DND-41 (cell line): ENCODE results near the gene TCF20.

Source experiments
- ATAC-seq: fragments of 200-7000 bp; cut with Tn5 transposase; 3 replicates; pipeline ENCODE4 v1.9.1; 2021; ENCODE audit warnings: low read depth; ENCODE audit not compliant: insufficient read depth
- DNase-seq: peaks from one replicate; pipeline ENCODE4 v3.0.0-alpha.2; 2020
- H2AFZ ChIP-seq: 2 replicates; pipeline ENCODE4 v1.6.0; 2012; ENCODE audit warnings: low read depth, low read length
- H3K27ac ChIP-seq: 2 replicates; pipeline ENCODE4 v1.5.1; 2012; ENCODE audit warnings: low read length, inconsistent platforms
- H3K27me3 ChIP-seq: fragments of 200-600 bp; sonication (generic); 2 replicates; pipeline ENCODE4 v1.6.0; 2012; ENCODE audit warnings: low read length, mild to moderate bottlenecking, inconsistent platforms; ENCODE audit not compliant: insufficient read depth, poor library complexity
- H3K36me3 ChIP-seq: 2 replicates; pipeline ENCODE4 v1.5.1; 2012; ENCODE audit warnings: low read length, inconsistent platforms; ENCODE audit not compliant: insufficient read depth
- H3K4me1 ChIP-seq: 2 replicates; pipeline ENCODE4 v1.5.1; 2012; ENCODE audit warnings: mild to moderate bottlenecking, low read length; ENCODE audit not compliant: insufficient read depth
- H3K4me2 ChIP-seq: 2 replicates; pipeline ENCODE4 v1.6.0; 2012; ENCODE audit warnings: mild to moderate bottlenecking, moderate library complexity, low read length, inconsistent platforms; ENCODE audit not compliant: insufficient read depth
- H3K4me3 ChIP-seq, 2 experiments: fragments of 200-600 bp in 1 of 2; shearing (Covaris generic) in 1 of 2; 2 replicates each; pipeline ENCODE4 v1.5.1; 2012 to 2016; ENCODE audit warnings: inconsistent platforms in 2 of 2, low read length in 2 of 2, mild to moderate bottlenecking in 2 of 2, low read depth in 1 of 2, moderate library complexity in 1 of 2
- H3K79me2 ChIP-seq: 2 replicates; pipeline ENCODE4 v1.6.0; 2012; ENCODE audit warnings: low read length, inconsistent platforms; ENCODE audit not compliant: insufficient read depth
- H3K9ac ChIP-seq: 2 replicates; pipeline ENCODE4 v1.6.0; 2012; ENCODE audit warnings: low read depth, mild to moderate bottlenecking, inconsistent platforms, low read length, moderate library complexity
- H3K9me3 ChIP-seq: 2 replicates; pipeline ENCODE4 v1.5.1; 2012; ENCODE audit warnings: low read length, moderate library complexity, mild to moderate bottlenecking, inconsistent platforms; ENCODE audit not compliant: insufficient read depth, severe bottlenecking
- H4K20me1 ChIP-seq: 2 replicates; pipeline ENCODE4 v1.6.0; 2012; ENCODE audit warnings: low read length; ENCODE audit not compliant: insufficient read depth
- CTCF ChIP-seq: IDR thresholded peaks from 2 replicates; pipeline ENCODE4 v1.5.1; 2012; ENCODE audit warnings: borderline replicate concordance, low read length, moderate library complexity, mild to moderate bottlenecking; ENCODE audit not compliant: poor library complexity, severe bottlenecking; ENCODE audit errors: extremely low read depth
- EZH2 ChIP-seq: IDR thresholded peaks from 3 replicates; pipeline ENCODE4 v1.6.1; 2012; ENCODE audit warnings: borderline replicate concordance, low read depth, mild to moderate bottlenecking, moderate library complexity, low read length, inconsistent platforms; ENCODE audit not compliant: severe bottlenecking

Gene TCF20

DNA sequence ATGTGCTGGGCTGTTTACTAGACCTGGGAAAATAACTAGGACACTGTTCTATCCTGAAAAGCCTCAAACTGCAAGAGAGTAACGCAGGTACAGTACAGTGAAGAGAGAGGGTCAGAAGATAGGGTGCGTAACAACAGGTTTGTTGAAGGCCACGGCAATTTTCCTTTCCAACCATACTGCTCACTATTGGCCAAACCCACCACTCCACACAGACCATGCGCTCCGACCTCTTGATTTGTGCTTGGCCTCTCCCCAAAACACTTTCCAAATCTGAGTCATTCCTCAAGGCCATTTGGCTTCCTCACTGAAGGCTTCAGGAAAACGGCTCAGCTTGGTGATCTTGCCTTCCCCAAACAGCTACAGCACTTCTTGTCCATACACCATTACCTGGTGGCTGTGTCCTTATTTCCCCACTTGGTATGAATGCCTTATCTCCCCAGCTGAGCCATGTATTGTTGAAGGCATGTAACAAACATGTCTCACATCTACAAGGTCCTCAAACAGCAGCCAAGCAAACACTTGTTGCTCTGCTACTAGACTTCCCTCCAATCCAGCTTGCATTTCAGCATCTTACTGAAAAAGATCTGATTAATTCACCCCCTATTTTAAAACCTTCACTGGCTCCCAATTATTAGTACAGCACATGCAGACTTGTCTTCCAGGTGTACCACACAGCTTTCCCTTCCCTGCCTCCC, 40.9 kb downstream of the TCF20 start:
- Histone ChIP-seq H3K4me2 (no peak overlapping the region), H3K79me2 (peaks cover 97% of the 10 kb centered on the region), H3K36me3 (no peaks in the 10 kb centered on the region), H3K4me1 (no peaks in the 10 kb centered on the region), H3K4me3 (no peak overlapping the region), H3K9me3 (no peaks in the 10 kb centered on the region), H4K20me1 (peaks cover 71% of the 10 kb centered on the region), H2AFZ (no peak overlapping the region), H3K27me3 (no peaks in the 10 kb centered on the region), H3K27ac (no peak overlapping the region), H3K9ac (no peak overlapping the region)
- TF ChIP-seq CTCF = no peak
- no peak for TF ChIP-seq EZH2
- no peak for ATAC-seq
- no peak for DNase-seq

DNA sequence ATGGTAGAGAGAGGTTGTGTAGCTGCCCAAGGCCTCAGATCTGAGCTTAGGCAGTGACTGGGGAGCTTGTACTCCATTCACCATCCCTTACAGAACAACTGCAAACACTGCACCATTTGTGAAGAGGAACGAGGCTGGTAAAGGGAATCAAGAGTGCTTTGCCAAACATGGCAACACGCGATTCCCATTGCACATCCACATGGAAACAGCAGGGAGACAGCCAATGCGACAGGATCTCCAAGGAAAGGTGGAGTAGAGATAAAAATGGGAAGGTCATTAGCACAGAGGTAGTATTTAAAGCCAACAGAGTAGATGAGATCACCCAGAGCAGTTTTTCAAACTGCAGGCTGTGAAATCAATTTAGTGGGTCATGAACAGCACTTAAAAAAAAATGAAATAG, 42.0 kb downstream of the TCF20 start:
- Histone ChIP-seq H3K9me3 (no peaks in the 10 kb centered on the region), H3K79me2 (peaks cover 95% of the 10 kb centered on the region), H3K36me3 (no peaks in the 10 kb centered on the region), H3K27me3 (no peaks in the 10 kb centered on the region), H2AFZ (no peak overlapping the region), H3K4me2 (no peak overlapping the region), H3K9ac (no peak overlapping the region), H3K4me3 (no peak overlapping the region), H4K20me1 (peaks cover 67% of the 10 kb centered on the region), H3K27ac (no peak overlapping the region), H3K4me1 (no peaks in the 10 kb centered on the region)
- ATAC-seq (no peak), DNase-seq (no peak)
- TF ChIP-seq EZH2 (no peak), CTCF (no peak)

GRCh38 chr22:42227435-42227834, 43.0 kb downstream of the TCF20 start:
- Histone ChIP-seq H3K4me1 (no peaks in the 10 kb centered on the region), H3K4me2 (no peak overlapping the region), H3K4me3 (no peak overlapping the region), H3K9ac (no peak overlapping the region), H3K36me3 (no peaks in the 10 kb centered on the region), H3K9me3 (no peaks in the 10 kb centered on the region), H2AFZ (no peak overlapping the region), H3K27me3 (no peaks in the 10 kb centered on the region), H3K27ac (no peak overlapping the region), H3K79me2 (peaks cover 95% of the 10 kb centered on the region), H4K20me1 (peaks cover 70% of the 10 kb centered on the region)
- TF ChIP-seq EZH2 = no peak
- no peak for TF ChIP-seq CTCF
- no peak for DNase-seq
- ATAC-seq = no peak
